HG03521 (cell line): ENCODE measurements around the gene FKBP2.

ENCODE experiments used
- ATAC-seq: cut with Tn5 transposase; IDR thresholded peaks from one replicate; pipeline ENCODE4 v1.9.1; 2021; ENCODE audit warnings: mild to moderate bottlenecking, moderate library complexity; ENCODE audit not compliant: unreplicated experiment

The FKBP2 gene

GRCh38 chr11:64260147-64260708 lies 19.3 kb downstream of the FKBP2 start:
- ATAC-seq: no peak

GRCh38 chr11:64261556-64262080 lies 20.7 kb downstream of the FKBP2 start:
- no peak for ATAC-seq

GRCh38 chr11:64262271-64263002 lies 21.5 kb downstream of the FKBP2 start:
- ATAC-seq: no peak

- ATAC-seq: no peak
Measured at GRCh38 chr11:64263021-64263946, 22.4 kb downstream of the FKBP2 start.

- no peak for ATAC-seq
Measured at GRCh38 chr11:64263947-64264317, 23.0 kb downstream of the FKBP2 start.

- no peak for ATAC-seq
Measured at GRCh38 chr11:64264371-64264852, 23.5 kb downstream of the FKBP2 start.

GRCh38 chr11:64265176-64266160 lies 24.6 kb downstream of the FKBP2 start:
- ATAC-seq: no peak

- no peak for ATAC-seq
Measured at GRCh38 chr11:64266339-64266738, 25.4 kb downstream of the FKBP2 start.

- ATAC-seq: no peak
Measured at GRCh38 chr11:64267207-64267945, 26.5 kb downstream of the FKBP2 start.

- ATAC-seq: no peak
Measured at GRCh38 chr11:64268025-64268892, 27.4 kb downstream of the FKBP2 start.

- ATAC-seq: peak; percentile 7
Measured at GRCh38 chr11:64268893-64269539, 28.1 kb downstream of the FKBP2 start.

GRCh38 chr11:64269540-64270220 lies 28.8 kb downstream of the FKBP2 start:
- peak; percentile 58 for ATAC-seq

GRCh38 chr11:64275031-64275800 lies 34.3 kb downstream of the FKBP2 start:
- ATAC-seq: no peak

GRCh38 chr11:64275841-64276240 lies 34.9 kb downstream of the FKBP2 start:
- no peak for ATAC-seq

- ATAC-seq: no peak
Measured at GRCh38 chr11:64276653-64277431, 35.9 kb downstream of the FKBP2 start.
